Mononuclear cell (primary cell): ENCODE results near the gene RPL10L. TPM values are rescaled to one million over a fixed set of nuclear protein-coding genes. Genes with fewer than 3 reads are reported as not detected.

Experiments used
- H3K27me3 ChIP-seq: 2 replicates; pipeline ENCODE4 v1.6.0; 2011; ENCODE audit warnings: low read length, control low read depth; ENCODE audit not compliant: insufficient read depth
- H3K4me1 ChIP-seq: 2 replicates; pipeline ENCODE4 v1.5.1; 2011; ENCODE audit warnings: mild to moderate bottlenecking, low read length, control low read depth; ENCODE audit not compliant: insufficient read depth
- H3K4me3 ChIP-seq: 2 replicates; pipeline ENCODE4 v1.5.1; 2011; ENCODE audit warnings: mild to moderate bottlenecking, low read length, moderate library complexity
- H3K9me3 ChIP-seq: 2 replicates; pipeline ENCODE4 v1.5.1; 2011; ENCODE audit warnings: low read depth, mild to moderate bottlenecking, control low read depth, low read length
- total RNA-seq: library from RNA; depleted of rRNA; stranded (reverse); fragments of >200 nt; gene quantifications from one replicate; pipeline ENCODE4 v1.2.3, GENCODE V29; 2012

The RPL10L gene
- not detected for total RNA-seq

- H3K4me3 ChIP-seq: no peak within 1 kb of the TSS
These were observed at the start of gene RPL10L for GRCh38 chr14:46651526-46652144. Gene RPL10L, minus strand, starts transcription at chr14:46651781. Its CDS starts 45 bp downstream, at chr14:46651736.

GRCh38 chr14:46691819-46692218 lies 40.2 kb upstream of the RPL10L start:
- no peaks in the 10 kb centered on the region for H3K27me3 ChIP-seq
- H3K4me1 ChIP-seq: no peaks in the 10 kb centered on the region
- no peaks in the 10 kb centered on the region for H3K9me3 ChIP-seq
- no peak overlapping the region for H3K4me3 ChIP-seq

More at GRCh38 chr14:46651526-46652144, at the start of gene RPL10L:
- Histone ChIP-seq H3K4me1 (no peaks in the 10 kb centered on the region), H3K9me3 (no peaks in the 10 kb centered on the region), H3K27me3 (no peaks in the 10 kb centered on the region)

GRCh38 chr14:46686652-46687051 lies 35.1 kb upstream of the RPL10L start:
- H3K9me3 ChIP-seq: no peaks in the 10 kb centered on the region
- no peaks in the 10 kb centered on the region for H3K4me1 ChIP-seq
- H3K27me3 ChIP-seq: no peaks in the 10 kb centered on the region
- H3K4me3 ChIP-seq: no peak overlapping the region

- Histone ChIP-seq H3K27me3 (no peaks in the 10 kb centered on the region), H3K4me1 (no peaks in the 10 kb centered on the region), H3K4me3 (no peak overlapping the region), H3K9me3 (peaks cover 6% of the 10 kb centered on the region)
These were observed 20.5 kb upstream of the RPL10L start for GRCh38 chr14:46672128-46672527.

- no peaks in the 10 kb centered on the region for H3K27me3 ChIP-seq
- H3K9me3 ChIP-seq: no peaks in the 10 kb centered on the region
- H3K4me3 ChIP-seq: no peak overlapping the region
- H3K4me1 ChIP-seq: no peaks in the 10 kb centered on the region
These were observed 11.8 kb upstream of the RPL10L start for GRCh38 chr14:46663382-46663781.

- Histone ChIP-seq H3K9me3 (no peaks in the 10 kb centered on the region), H3K4me3 (no peak overlapping the region), H3K27me3 (no peaks in the 10 kb centered on the region), H3K4me1 (no peaks in the 10 kb centered on the region)
These were observed 10.1 kb upstream of the RPL10L start for GRCh38 chr14:46661728-46662127.

GRCh38 chr14:46653031-46653755 lies 1.6 kb upstream of the RPL10L start:
- H3K27me3 ChIP-seq: no peaks in the 10 kb centered on the region
- H3K4me1 ChIP-seq: no peaks in the 10 kb centered on the region
- no peaks in the 10 kb centered on the region for H3K9me3 ChIP-seq
- H3K4me3 ChIP-seq: no peak overlapping the region

GRCh38 chr14:46646796-46647195 lies 4.8 kb downstream of the RPL10L start:
- Histone ChIP-seq H3K4me3 (no peak overlapping the region), H3K4me1 (no peaks in the 10 kb centered on the region), H3K27me3 (no peaks in the 10 kb centered on the region), H3K9me3 (no peaks in the 10 kb centered on the region)

GRCh38 chr14:46626876-46627275 lies 24.7 kb downstream of the RPL10L start:
- Histone ChIP-seq H3K4me1 (no peaks in the 10 kb centered on the region), H3K4me3 (no peak overlapping the region), H3K9me3 (no peaks in the 10 kb centered on the region), H3K27me3 (no peaks in the 10 kb centered on the region)
